ENCODE data around the gene DHRS7B.

- TF ChIP-seq CTCF (optimal IDR thresholded peaks at IDR 0.05 in 1 of 3, IDR thresholded peaks at IDR 0.05 in 1 of 3, conservative IDR thresholded peaks at IDR 0.05 in 1 of 3; ENCODE audit: extremely low read depth in 1 of 3, insufficient read depth in 2 of 3, low read length in 3 of 3) (no peak), EZH2 (IDR thresholded peaks at IDR 0.05; ENCODE audit: low read length) (no peak)
These were observed 56.7 kb downstream of the DHRS7B start for GRCh38 chr17:21183468-21183867.
